K562 (cell line): ENCODE measurements around the gene ACP5. TPM values are rescaled to one million over a fixed set of nuclear protein-coding genes. Genes with fewer than 3 reads are reported as not detected.

Source experiments
- BHLHE40 ChIP-seq: IDR thresholded peaks from 2 replicates; pipeline ENCODE4 v1.6.1; 2011; ENCODE audit warnings: low read length, improper control_type of control experiment
- CBFA2T3 ChIP-seq: fragments of 450-650 bp; IDR thresholded peaks from 2 replicates; pipeline ENCODE4 v1.6.1; 2017
- CBX3 ChIP-seq, 2 experiments: IDR thresholded peaks; 1 replicate in 1 of 2; 2 replicates in 1 of 2; pipeline ENCODE4 v1.6.1; 2012; ENCODE audit warnings: inconsistent platforms in 2 of 2, low read length in 2 of 2, borderline replicate concordance in 1 of 2, control low read depth in 1 of 2
- CCNT2 ChIP-seq: IDR thresholded peaks from 2 replicates; pipeline ENCODE4 v1.6.1; 2011; ENCODE audit warnings: borderline replicate concordance, low read depth, mild to moderate bottlenecking, moderate library complexity, mixed read lengths, low read length; ENCODE audit not compliant: insufficient read length; ENCODE audit errors: extremely low read depth
- EZH2 ChIP-seq: IDR thresholded peaks from 2 replicates; pipeline ENCODE4 v1.6.1; 2012; ENCODE audit warnings: low read depth, mild to moderate bottlenecking, inconsistent platforms, low read length, borderline replicate concordance
- IRF2 ChIP-seq: sonication (generic); formaldehyde crosslinking; IDR thresholded peaks from 2 replicates; pipeline ENCODE4 v1.8.1; 2022; ENCODE audit warnings: mild to moderate bottlenecking, missing genetic modification reagents
- MYNN ChIP-seq, 2 experiments: sonication (generic); formaldehyde crosslinking in 1 of 2; IDR thresholded peaks; 2 replicates each; pipeline versions ENCODE4 v1.5.0 to v1.6.1; 2016 to 2020; ENCODE audit warnings: antibody characterized with exemption in 1 of 2, missing genetic modification reagents in 1 of 2
- NCOA2 ChIP-seq, 2 experiments: fragments of 450-650 bp; IDR thresholded peaks; 2 replicates each; pipeline ENCODE4 v1.6.1; 2018; ENCODE audit warnings: mild to moderate bottlenecking in 2 of 2, moderate library complexity in 1 of 2; ENCODE audit not compliant: partially characterized antibody in 2 of 2
- NEUROD1 ChIP-seq: fragments of 150-350 bp; IDR thresholded peaks from 2 replicates; pipeline ENCODE4 v1.6.1; 2014; ENCODE audit warnings: borderline replicate concordance, low read length, low read depth; ENCODE audit not compliant: partially characterized antibody
- PHF20 ChIP-seq: fragments of 450-650 bp; IDR thresholded peaks from 2 replicates; pipeline ENCODE4 v1.6.1; 2018; ENCODE audit not compliant: partially characterized antibody
- PYGO2 ChIP-seq: fragments of 450-650 bp; IDR thresholded peaks from 2 replicates; pipeline ENCODE4 v1.6.1; 2016; ENCODE audit warnings: mild to moderate bottlenecking, missing genetic modification characterization, moderate library complexity, missing compliant biosample characterization
- SAP30 ChIP-seq: fragments of 200-600 bp; sonication (generic); IDR thresholded peaks from 2 replicates; pipeline ENCODE4 v1.6.1; 2012; ENCODE audit warnings: borderline replicate concordance, low read depth, mild to moderate bottlenecking, moderate library complexity, low read length, control low read depth, inconsistent platforms; ENCODE audit not compliant: insufficient read depth, poor library complexity, severe bottlenecking
- SIX5 ChIP-seq, 2 experiments: IDR thresholded peaks; 2 replicates each; pipeline ENCODE4 v1.6.1; 2011; ENCODE audit warnings: low read length in 2 of 2, borderline replicate concordance in 1 of 2, low read depth in 1 of 2, mild to moderate bottlenecking in 1 of 2, moderate library complexity in 1 of 2; ENCODE audit not compliant: insufficient read depth in 1 of 2
- SMARCE1 ChIP-seq: fragments of 450-650 bp; IDR thresholded peaks from 2 replicates; pipeline ENCODE4 v1.7.1; 2016; ENCODE audit warnings: mild to moderate bottlenecking
- ZNF217 ChIP-seq: sonication (generic); formaldehyde crosslinking; IDR thresholded peaks from 2 replicates; pipeline ENCODE4 v1.8.0; 2022; ENCODE audit warnings: mild to moderate bottlenecking, missing genetic modification reagents
- ZNF77 ChIP-seq: fragments of 250-450 bp; sonication (Bioruptor Pico); IDR thresholded peaks from 2 replicates; pipeline ENCODE4 v1.5.0; 2020
- polyA plus RNA-seq, 8 experiments: library from polyadenylated mRNA; depleted of rRNA in 4 of 8; stranded (reverse) in 5 of 8; unstranded in 3 of 8; fragments of >200 nt; fragmentation: Nextera tagmentation in 2 of 8; fragmentation: Illumina TruSeq in 1 of 8; extraction: Ambion mirVana in 2 of 8; extraction: Trizol in 1 of 8; gene quantifications; 2 replicates each; pipeline versions ENCODE4 v1.2.1 to v1.2.3, GENCODE V29; 2011 to 2014; ENCODE audit warnings: inconsistent platforms in 1 of 8, missing spikeins in 1 of 8
- total RNA-seq, 7 experiments: library from RNA; depleted of rRNA in 6 of 7; stranded (reverse); fragments of >200 nt in 6 of 7; fragmentation: Illumina TruSeq in 2 of 7; extraction: Trizol in 2 of 7; gene quantifications; 2 replicates each; pipeline versions ENCODE4 v1.2.1 to v1.2.3, GENCODE V29; 2011 to 2021; ENCODE audit warnings: low replicate concordance in 1 of 7
- TF ChIP-seq, protein P1 (sequence below), 2 experiments: fragments of 450-650 bp in 1 of 2; sonication (generic) in 1 of 2; formaldehyde crosslinking in 1 of 2; IDR thresholded peaks; 2 replicates each; pipeline versions ENCODE4 v1.7.1 to v1.9.0; 2016 to 2022; ENCODE audit warnings: inconsistent platforms in 1 of 2, mild to moderate bottlenecking in 1 of 2, missing genetic modification reagents in 1 of 2
- TF ChIP-seq, protein P2 (sequence below): fragments of 250-450 bp; sonication (Bioruptor Pico); IDR thresholded peaks from 2 replicates; pipeline ENCODE4 v1.9.0; 2021; ENCODE audit warnings: mild to moderate bottlenecking
- TF ChIP-seq, protein P3 (sequence below): fragments of 250-450 bp; sonication (Bioruptor Pico); IDR thresholded peaks from 2 replicates; pipeline ENCODE4 v1.8.0; 2021; ENCODE audit warnings: borderline replicate concordance, mild to moderate bottlenecking, moderate library complexity; ENCODE audit not compliant: poor library complexity, severe bottlenecking

Gene ACP5
- total and polyA plus RNA-seq, 9 of the 15 experiments (the other 6 are each of a cell fraction or from before 2014, with no cell fraction given) = 0.06 to 1.1 (median 0.31) TPM; not detected in 1

DNA sequence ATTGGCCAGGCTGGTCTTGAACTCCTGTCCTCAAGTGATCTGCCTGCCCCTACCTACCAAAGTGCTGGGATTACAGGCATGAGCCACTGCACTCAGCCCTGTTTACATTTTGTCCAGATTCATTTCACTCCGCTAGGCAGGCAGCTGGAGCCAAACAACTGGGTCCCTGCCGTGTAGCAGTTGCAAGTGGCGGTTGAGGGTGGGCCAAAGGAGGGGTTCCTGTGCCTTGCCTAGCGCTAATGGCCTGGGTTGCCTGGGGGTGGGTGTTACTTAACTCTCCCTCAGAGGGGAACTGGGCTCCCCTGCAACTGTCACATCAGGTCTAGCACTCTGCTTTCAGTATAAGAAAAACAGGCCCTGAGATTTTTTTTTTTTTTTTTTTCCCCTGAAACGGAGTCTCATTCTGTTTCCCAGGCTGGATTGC, 7.4 kb downstream of the ACP5 start (continued):
- no peak for TF ChIP-seq PHF20
- no peak for TF ChIP-seq CCNT2
- TF ChIP-seq EZH2 = no peak
- TF ChIP-seq CBX3 (IDR thresholded peaks at IDR 0.05; ENCODE audit: borderline replicate concordance in 1 of 2, low read length in 2 of 2) = no peak
- TF ChIP-seq, protein P1, sequence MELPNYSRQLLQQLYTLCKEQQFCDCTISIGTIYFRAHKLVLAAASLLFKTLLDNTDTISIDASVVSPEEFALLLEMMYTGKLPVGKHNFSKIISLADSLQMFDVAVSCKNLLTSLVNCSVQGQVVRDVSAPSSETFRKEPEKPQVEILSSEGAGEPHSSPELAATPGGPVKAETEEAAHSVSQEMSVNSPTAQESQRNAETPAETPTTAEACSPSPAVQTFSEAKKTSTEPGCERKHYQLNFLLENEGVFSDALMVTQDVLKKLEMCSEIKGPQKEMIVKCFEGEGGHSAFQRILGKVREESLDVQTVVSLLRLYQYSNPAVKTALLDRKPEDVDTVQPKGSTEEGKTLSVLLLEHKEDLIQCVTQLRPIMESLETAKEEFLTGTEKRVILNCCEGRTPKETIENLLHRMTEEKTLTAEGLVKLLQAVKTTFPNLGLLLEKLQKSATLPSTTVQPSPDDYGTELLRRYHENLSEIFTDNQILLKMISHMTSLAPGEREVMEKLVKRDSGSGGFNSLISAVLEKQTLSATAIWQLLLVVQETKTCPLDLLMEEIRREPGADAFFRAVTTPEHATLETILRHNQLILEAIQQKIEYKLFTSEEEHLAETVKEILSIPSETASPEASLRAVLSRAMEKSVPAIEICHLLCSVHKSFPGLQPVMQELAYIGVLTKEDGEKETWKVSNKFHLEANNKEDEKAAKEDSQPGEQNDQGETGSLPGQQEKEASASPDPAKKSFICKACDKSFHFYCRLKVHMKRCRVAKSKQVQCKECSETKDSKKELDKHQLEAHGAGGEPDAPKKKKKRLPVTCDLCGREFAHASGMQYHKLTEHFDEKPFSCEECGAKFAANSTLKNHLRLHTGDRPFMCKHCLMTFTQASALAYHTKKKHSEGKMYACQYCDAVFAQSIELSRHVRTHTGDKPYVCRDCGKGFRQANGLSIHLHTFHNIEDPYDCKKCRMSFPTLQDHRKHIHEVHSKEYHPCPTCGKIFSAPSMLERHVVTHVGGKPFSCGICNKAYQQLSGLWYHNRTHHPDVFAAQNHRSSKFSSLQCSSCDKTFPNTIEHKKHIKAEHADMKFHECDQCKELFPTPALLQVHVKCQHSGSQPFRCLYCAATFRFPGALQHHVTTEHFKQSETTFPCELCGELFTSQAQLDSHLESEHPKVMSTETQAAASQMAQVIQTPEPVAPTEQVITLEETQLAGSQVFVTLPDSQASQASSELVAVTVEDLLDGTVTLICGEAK (IDR thresholded peaks at IDR 0.05) = no peak
- TF ChIP-seq, protein P1 (CRISPR knock-in tag; IDR thresholded peaks at IDR 0.05) = no peak
- no peak for TF ChIP-seq IRF2 (CRISPR knock-in tag)
- TF ChIP-seq, protein P2, sequence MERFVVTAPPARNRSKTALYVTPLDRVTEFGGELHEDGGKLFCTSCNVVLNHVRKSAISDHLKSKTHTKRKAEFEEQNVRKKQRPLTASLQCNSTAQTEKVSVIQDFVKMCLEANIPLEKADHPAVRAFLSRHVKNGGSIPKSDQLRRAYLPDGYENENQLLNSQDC (CRISPR knock-in tag) = no peak
- no peak for TF ChIP-seq ZNF77 (CRISPR knock-in tag)
- TF ChIP-seq SMARCE1 = peak; percentile 48; the same call in 1 of the 2 replicates
- no peak for TF ChIP-seq NCOA2 (IDR thresholded peaks at IDR 0.05; ENCODE audit: partially characterized antibody in 2 of 2)
- no peak for TF ChIP-seq ZNF217 (CRISPR knock-in tag)
- no peak for TF ChIP-seq BHLHE40
- TF ChIP-seq, protein P3, sequence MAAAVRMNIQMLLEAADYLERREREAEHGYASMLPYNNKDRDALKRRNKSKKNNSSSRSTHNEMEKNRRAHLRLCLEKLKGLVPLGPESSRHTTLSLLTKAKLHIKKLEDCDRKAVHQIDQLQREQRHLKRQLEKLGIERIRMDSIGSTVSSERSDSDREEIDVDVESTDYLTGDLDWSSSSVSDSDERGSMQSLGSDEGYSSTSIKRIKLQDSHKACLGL (CRISPR knock-in tag) = no peak
- no peak for TF ChIP-seq SAP30
- TF ChIP-seq CBFA2T3 = no peak
- no peak for TF ChIP-seq SIX5 (IDR thresholded peaks at IDR 0.05; ENCODE audit: borderline replicate concordance in 1 of 2, insufficient read depth in 1 of 2, low read depth in 1 of 2, low read length in 2 of 2)
- no peak for TF ChIP-seq MYNN (IDR thresholded peaks at IDR 0.05)
- TF ChIP-seq MYNN (CRISPR knock-in tag; IDR thresholded peaks at IDR 0.05) = no peak
- no peak for TF ChIP-seq NEUROD1
- no peak for TF ChIP-seq PYGO2 (tag)
